Mucosa of gallbladder (tissue), 1 donor: ENCODE measurements around the gene ADTRP. TPM values are rescaled to one million over a fixed set of nuclear protein-coding genes. Genes with fewer than 3 reads are reported as not detected.

Experiments
- DNase-seq: peaks from one replicate; pipeline ENCODE4 v3.0.0-alpha.2; 2020; ENCODE audit warnings: low spot score
- total RNA-seq: library from RNA; stranded (reverse); gene quantifications from one replicate; pipeline ENCODE4 v1.2.1, GENCODE V29; 2021
- donor health status: DM: no; HTN: no; CAD: no.

Gene ADTRP
- total RNA-seq, 1 donor from 2014 or later = 0.69 TPM

DNA sequence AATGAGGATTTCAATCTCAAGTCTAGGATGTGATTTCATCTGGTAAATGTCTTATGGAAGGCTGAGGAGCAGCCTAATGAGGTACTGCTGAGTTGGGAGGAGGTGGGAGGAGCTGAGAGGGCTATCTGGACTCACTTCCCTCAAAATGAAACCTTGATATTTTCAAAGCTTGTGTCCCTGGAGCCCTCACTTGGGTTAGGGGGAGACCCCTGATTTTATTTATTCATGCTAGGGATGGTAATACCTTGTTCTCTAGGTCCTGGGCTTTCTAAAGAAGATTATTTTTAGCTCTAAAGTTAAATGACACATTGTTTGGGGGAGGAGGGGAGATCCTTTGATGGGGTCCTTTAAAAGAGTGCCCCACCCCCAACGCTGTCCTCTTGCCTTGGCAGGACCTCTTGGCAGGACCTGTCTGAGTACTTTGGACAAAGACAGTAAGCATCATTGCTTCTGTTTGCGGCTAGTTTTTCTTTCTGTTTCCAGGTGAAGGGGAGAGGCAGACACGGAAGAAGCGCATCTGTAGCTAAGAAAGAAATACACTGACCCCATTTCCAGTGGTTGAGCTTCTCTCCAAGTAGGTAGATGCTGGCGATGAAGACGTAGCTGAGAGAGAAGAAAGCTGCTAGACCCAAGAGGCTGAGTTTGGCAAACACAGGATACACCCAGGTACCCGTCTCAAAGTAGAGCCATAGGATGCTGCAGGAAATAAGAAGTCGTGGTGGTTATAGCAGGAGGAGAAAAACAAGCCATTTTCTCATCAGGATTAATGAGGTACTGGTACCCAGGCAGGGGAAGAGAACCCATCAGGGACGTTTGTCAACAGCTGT, 55.6 kb downstream of the ADTRP start:
- no peak for DNase-seq

- no peak for DNase-seq
Observed at GRCh38 chr6:11722220-11722619, 56.4 kb downstream of the ADTRP start.

- DNase-seq = no peak
Observed at GRCh38 chr6:11718463-11718862, 60.1 kb downstream of the ADTRP start.

DNA sequence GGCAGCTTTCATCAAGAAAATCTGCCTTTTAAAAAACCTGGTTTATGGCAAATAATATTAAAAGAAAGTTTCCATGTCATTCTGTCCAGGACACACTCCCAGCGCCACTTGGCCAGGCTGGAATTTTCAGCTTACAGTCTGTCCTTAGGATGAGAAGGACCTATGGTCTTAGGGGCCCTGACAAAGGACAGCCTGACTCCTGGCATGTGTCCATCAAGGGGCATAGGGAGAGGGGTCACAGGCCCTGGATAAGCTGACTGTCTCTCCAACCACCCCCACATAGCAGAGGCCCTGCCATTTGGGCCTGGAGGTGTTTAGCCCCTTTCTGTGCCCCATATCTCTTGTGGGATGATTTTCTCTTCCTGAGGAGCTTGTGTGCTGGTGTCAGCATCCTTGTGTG, 60.6 kb downstream of the ADTRP start:
- DNase-seq = no peak

GRCh38 chr6:11714798-11715285, 63.8 kb downstream of the ADTRP start:
- DNase-seq = no peak

- no peak for DNase-seq
Observed at GRCh38 chr6:11714116-11714797, 64.3 kb downstream of the ADTRP start.

DNA sequence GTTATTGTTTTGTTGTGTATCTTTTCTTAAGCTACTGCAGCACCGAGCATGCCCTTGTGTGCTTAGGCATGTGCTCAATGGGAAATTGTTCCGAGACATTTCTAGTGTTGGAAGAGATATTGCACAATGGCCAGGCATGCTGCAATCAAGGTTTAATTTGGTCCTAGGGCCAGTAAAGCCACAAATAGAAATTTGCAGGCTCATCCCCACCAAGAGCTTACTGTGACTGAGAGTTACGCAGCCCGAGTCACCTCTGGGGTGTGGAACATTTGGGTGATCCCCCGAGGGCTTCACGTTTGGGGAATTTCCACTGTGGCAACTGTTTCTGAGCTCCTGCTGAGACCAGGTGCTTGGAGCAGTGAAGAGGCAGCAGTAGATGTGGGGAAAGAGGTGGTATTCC, 65.8 kb downstream of the ADTRP start:
- DNase-seq = no peak

- DNase-seq = no peak
Observed at GRCh38 chr6:11711984-11712711, 66.5 kb downstream of the ADTRP start.

GRCh38 chr6:11711003-11711983, 67.3 kb downstream of the ADTRP start:
- DNase-seq = no peak

DNA sequence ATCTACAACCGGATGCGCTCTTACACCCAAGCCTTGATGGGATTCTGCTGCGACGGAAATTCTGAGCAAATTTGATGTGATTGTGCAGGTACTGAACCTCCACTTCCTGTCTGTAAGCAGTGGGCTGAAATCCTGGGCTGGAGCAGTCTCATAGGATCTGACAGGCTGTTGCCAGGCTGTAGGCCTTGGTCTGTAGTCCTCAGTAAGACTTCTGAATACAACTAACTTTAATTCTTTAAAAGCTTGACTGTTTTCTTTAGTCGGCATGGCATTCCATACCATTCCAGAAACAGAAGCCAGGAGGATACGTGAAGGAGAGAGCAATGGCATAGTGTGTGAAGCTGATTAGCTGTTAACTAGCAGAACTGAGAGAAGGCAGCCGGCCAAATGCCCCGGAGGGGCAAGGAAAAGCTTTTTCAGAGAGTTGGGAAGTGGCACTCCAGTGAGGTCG, 68.3 kb downstream of the ADTRP start:
- DNase-seq = no peak

- DNase-seq = no peak
Observed at GRCh38 chr6:11706171-11706570, 72.4 kb downstream of the ADTRP start.

DNA sequence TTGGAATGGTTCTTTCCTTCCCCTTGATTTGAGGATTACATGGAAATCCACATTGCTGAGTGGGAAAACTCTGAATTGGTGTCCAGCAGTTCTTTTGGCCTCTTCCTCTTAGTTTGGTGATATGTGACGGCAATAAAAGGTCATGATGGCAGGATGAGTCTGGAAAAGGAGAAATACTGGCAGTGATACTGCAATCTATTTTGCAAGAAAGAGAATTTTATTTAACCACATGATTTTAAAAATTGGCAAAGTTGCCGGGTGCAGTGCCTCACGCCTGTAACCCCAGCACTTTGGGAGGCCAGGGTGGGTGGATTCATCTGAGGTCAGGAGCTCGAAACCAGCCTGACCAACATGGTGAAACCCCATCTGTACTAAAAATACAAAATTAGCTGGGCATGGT, 73.1 kb downstream of the ADTRP start:
- no peak for DNase-seq

DNA sequence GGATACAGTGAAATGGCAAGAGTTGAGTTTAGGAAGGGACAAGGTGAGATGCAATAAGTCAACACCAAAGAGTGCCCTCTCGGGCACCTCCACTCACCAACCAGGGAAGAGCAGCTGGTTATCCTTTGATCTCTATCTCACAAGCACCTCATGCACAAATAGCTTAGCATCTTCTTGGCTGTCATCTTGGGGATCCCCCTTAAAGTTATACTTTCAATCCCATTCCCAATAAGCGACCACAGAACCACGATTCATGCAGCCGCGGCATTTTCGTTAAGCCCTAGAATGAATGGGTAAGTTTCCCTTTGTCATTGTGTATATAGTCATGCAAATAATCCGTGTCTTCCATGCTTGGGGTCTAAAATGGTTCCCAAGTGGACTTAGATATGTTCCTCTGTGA, 73.5 kb downstream of the ADTRP start:
- no peak for DNase-seq

- no peak for DNase-seq
Observed at GRCh38 chr6:11703725-11704124, 74.9 kb downstream of the ADTRP start.

GRCh38 chr6:11702500-11703130, 76.0 kb downstream of the ADTRP start:
- DNase-seq = no peak

GRCh38 chr6:11702089-11702488, 76.5 kb downstream of the ADTRP start:
- no peak for DNase-seq

DNA sequence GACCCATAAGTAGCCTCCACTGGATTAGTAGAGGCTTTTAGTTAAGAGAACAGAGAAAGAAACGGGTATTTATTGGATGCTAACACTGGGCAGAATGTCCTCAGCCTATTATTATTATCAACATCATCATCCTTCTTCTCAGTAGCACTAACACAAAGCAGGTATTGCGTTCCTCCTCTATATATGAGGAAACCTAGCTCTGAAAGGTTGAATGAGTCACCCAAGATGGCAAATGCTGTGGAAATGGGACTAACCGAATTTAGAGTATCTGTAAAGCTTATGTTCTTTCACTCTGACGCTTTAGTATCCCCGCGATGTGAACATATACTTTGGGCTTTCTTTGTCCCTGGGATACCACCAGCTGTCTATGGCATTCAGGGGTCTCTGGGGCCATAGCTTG, 77.0 kb downstream of the ADTRP start:
- no peak for DNase-seq

DNA sequence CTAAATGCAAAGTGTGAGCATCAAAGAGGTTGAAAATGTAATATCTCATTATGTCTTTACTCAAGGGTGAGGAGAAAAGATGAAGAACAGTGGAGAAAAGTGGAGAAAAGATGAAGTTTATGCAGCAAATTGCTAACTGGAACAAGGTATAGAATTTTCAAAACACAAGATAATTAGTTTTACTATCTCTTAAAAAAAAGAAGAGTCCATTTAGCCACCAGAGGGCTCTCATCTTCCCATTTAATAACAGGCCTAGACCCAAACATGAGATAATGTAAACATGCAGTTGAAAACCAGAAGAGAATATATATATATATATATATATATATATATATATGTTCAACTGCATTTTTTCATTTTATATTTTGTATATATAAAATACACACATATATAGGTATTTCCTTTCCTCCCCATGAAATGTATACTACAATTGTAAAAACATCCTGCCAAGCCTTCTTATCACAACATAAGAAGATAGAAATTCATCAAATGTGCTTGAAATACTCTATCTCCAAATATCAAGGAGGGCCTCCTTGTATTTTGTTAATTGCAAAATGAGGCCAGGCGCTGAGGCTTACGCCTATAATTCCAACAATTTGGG, 78.4 kb downstream of the ADTRP start:
- DNase-seq = no peak

DNA sequence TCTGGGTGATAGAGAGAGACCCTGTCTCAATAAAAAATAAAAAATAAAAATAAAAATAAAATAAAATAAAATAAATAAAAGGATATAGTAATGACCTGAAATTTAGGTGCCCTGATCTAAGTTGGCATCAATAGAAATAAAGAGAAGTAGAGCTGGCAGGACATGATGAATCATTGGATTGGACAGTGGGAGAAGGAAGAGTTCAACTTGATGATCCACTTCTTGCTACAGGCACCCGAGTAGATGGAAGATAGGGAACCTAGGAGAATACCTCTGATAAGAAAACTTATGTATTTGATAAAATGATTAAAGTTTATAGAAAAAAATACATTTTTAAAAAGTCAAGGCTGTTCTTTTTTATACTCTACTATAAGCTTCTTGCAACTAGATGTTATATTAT, 79.0 kb downstream of the ADTRP start:
- no peak for DNase-seq
